Transverse colon (tissue), 4 donors: Measurements from ENCODE around the gene MAN1B1. TPM values are rescaled to one million over a fixed set of nuclear protein-coding genes. Genes with fewer than 3 reads are reported as not detected.

Experiments used
- DNase-seq: peaks from one replicate; pipeline ENCODE4 v3.0.0-alpha.2; 2019
- H3K27ac ChIP-seq, 4 donors: fragments of 200-600 bp; sonication (generic); 2 replicates each; pipeline ENCODE4 v1.5.1; 2016 to 2018; ENCODE audit warnings: inconsistent platforms in 4 of 4
- H3K27me3 ChIP-seq: fragments of 200-600 bp; sonication (generic); 2 replicates; pipeline ENCODE4 v1.5.1; 2017; ENCODE audit warnings: inconsistent platforms
- H3K36me3 ChIP-seq, 4 donors: fragments of 200-600 bp; sonication (generic); 2 replicates each; pipeline ENCODE4 v1.5.1; 2017 to 2019; ENCODE audit warnings: inconsistent platforms in 4 of 4
- H3K4me1 ChIP-seq, 4 donors: fragments of 200-600 bp; sonication (generic); 2 replicates each; pipeline ENCODE4 v1.5.1; 2017 to 2020; ENCODE audit warnings: inconsistent platforms in 4 of 4
- H3K4me3 ChIP-seq, 4 donors: fragments of 200-600 bp; sonication (generic); 1 replicate in 1 of 4; 2 replicates in 3 of 4; pipeline versions ENCODE4 v1.5.1 to v1.6.1; 2017 to 2019; ENCODE audit warnings: inconsistent platforms in 4 of 4
- H3K9me3 ChIP-seq, 2 donors: fragments of 200-600 bp; sonication (generic); 2 replicates each; pipeline ENCODE4 v1.5.1; 2017 to 2019; ENCODE audit warnings: inconsistent platforms in 2 of 2
- EP300 ChIP-seq: sonication (generic); formaldehyde crosslinking; IDR thresholded peaks from one replicate; pipeline ENCODE4 v1.6.1; 2017; ENCODE audit warnings: antibody characterized with exemption, low read depth
- POLR2A ChIP-seq: fragments of 450-650 bp; IDR thresholded peaks from one replicate; pipeline ENCODE4 v1.6.1; 2016; ENCODE audit warnings: antibody characterized with exemption, mild to moderate bottlenecking, moderate library complexity
- POLR2AphosphoS5 ChIP-seq, 3 donors: sonication (generic); formaldehyde crosslinking; IDR thresholded peaks; one replicate each; pipeline ENCODE4 v1.6.1; 2016; ENCODE audit warnings: antibody characterized with exemption in 3 of 3
- WGBS, 2 donors: methylation state at CpG; one replicate each; pipeline ENCODE4 v1.1.5; 2018; ENCODE audit warnings: low coverage in 1 of 2; 5-methylcytosine and 5-hydroxymethylcytosine counted together
- in situ Hi-C, 4 donors: fragments of 200-750 bp; cut with MboI; loops; one replicate each; pipeline versions ENCODE4 v1.15.0 to v1.15.1; 2017; ENCODE audit warnings: low sequenced_read_pairs in 3 of 4, low pct_ligation_motif_present in 1 of 4, low pct_unique_long_range_greater_than_20kb in 1 of 4
- intact Hi-C: fragments of 100-400 bp; cut with DNase I; formaldehyde crosslinking; loops from one replicate; pipeline ENCODE4 v1.15.1; 2023; ENCODE audit warnings: low total_unique reads
- total RNA-seq, 4 donors: library from RNA; depleted of rRNA; stranded (reverse); fragments of >200 nt; gene quantifications; one replicate each; pipeline ENCODE4 v1.1.0, GENCODE V29; 2016
- TF ChIP-seq, protein P1 (sequence below), 5 experiments: fragments of 200-600 bp in 3 of 5; fragments of 450-650 bp in 2 of 5; sonication (generic) in 3 of 5; IDR thresholded peaks; 1 replicate in 2 of 5; 2 replicates in 3 of 5; pipeline ENCODE4 v1.5.1; 2016 to 2017; ENCODE audit warnings: antibody characterized with exemption in 5 of 5, inconsistent platforms in 3 of 5, mild to moderate bottlenecking in 2 of 5, moderate library complexity in 1 of 5

Gene MAN1B1
- total RNA-seq, 4 donors from 2014 or later: 56.5 to 106 (median 70.0) TPM

- Histone ChIP-seq H3K4me1 (peaks cover 0 to 18% (median 11%) of the 10 kb centered on the region in 4 donors), H3K27ac (peak within 1 kb of the TSS; percentile 42 to 70 (median 50)), H3K36me3 (no peaks in the 10 kb centered on the region), H3K9me3 (no peaks in the 10 kb centered on the region), H3K27me3 (peaks cover 26% of the 10 kb centered on the region), H3K4me3 (peak within 1 kb of the TSS; percentile 46 to 94 (median 72))
- in situ Hi-C loops: loop anchor here in 1 of 4 donors (25.0 kb wide), 1 partner anchor 97 kb away; the partner anchor contains the start of genes NDOR1, RNF208, TMEM203 and TPRN
- TF ChIP-seq EP300 (no peak), POLR2AphosphoS5 (IDR thresholded peaks at IDR 0.05) (peak in 1 of 3 donors; percentile 34), POLR2A (no peak)
- TF ChIP-seq, protein P1, sequence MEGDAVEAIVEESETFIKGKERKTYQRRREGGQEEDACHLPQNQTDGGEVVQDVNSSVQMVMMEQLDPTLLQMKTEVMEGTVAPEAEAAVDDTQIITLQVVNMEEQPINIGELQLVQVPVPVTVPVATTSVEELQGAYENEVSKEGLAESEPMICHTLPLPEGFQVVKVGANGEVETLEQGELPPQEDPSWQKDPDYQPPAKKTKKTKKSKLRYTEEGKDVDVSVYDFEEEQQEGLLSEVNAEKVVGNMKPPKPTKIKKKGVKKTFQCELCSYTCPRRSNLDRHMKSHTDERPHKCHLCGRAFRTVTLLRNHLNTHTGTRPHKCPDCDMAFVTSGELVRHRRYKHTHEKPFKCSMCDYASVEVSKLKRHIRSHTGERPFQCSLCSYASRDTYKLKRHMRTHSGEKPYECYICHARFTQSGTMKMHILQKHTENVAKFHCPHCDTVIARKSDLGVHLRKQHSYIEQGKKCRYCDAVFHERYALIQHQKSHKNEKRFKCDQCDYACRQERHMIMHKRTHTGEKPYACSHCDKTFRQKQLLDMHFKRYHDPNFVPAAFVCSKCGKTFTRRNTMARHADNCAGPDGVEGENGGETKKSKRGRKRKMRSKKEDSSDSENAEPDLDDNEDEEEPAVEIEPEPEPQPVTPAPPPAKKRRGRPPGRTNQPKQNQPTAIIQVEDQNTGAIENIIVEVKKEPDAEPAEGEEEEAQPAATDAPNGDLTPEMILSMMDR (IDR thresholded peaks at IDR 0.05): no peak
- DNase-seq: peak; percentile 80
- intact Hi-C loops: no loop called here
- 9% methylated on average over 17 of the region's 70 CpGs; no CpG with 5 or more reads in 1 of the 2 donors for WGBS, 2 donors
Measured at GRCh38 chr9:137114613-137115393, 28.0 kb downstream of the MAN1B1 start, which contains the start of gene DPP7. TSS of gene DPP7 (minus strand) at chr9:137114733. CDS start at chr9:137114713, 20 bp downstream.

DNA sequence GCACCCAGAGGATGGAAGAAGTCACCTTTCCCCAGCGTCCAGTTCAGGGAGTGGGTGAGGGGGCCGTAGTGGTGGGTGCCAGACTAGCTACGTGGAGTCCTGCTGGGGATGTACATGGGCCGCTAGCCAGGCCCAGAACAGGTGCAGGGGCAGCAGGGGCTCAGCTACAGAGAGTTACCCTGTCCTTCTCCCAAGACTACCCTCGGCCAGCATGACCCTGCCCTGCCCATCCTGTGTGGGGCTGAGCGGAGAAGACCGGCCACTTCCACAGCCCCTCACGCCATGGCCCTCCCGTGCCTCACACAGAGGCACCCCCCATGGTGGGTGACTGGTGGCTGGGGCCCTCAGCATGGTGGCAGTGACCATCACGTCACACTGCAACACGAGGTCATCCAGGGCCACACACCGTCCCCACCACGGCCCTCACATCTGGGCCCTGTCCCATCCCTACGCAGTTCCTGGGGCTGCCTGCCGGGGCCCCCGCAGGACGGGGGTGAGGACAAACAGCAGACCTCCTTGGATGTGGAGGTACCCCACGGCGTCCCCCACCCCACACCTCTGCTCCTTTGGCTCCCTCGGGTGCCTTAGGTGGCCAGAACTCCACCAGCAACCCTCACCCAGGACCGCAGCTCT, 28.7 kb downstream of the MAN1B1 start:
- Histone ChIP-seq H3K27ac (no peak overlapping the region), H3K4me1 (peaks cover 0 to 18% (median 11%) of the 10 kb centered on the region in 4 donors), H3K4me3 (no peak overlapping the region), H3K36me3 (no peaks in the 10 kb centered on the region), H3K9me3 (no peaks in the 10 kb centered on the region), H3K27me3 (peaks cover 26% of the 10 kb centered on the region)
- in situ Hi-C loops (loop anchor here in 1 of 4 donors (25.0 kb wide), 1 partner anchor 97 kb away; the partner anchor contains the start of genes NDOR1, RNF208, TMEM203 and TPRN), intact Hi-C loops (no loop called here)
- TF ChIP-seq, protein P1 (IDR thresholded peaks at IDR 0.05): no peak
- TF ChIP-seq EP300 (no peak), POLR2AphosphoS5 (IDR thresholded peaks at IDR 0.05) (no peak)
- 78% methylated on average over 19 of the region's 21 CpGs; no CpG with 5 or more reads in 1 of the 2 donors for WGBS, 2 donors
- no peak for DNase-seq

- Histone ChIP-seq H3K36me3 (no peaks in the 10 kb centered on the region), H3K27me3 (peaks cover 26% of the 10 kb centered on the region), H3K4me1 (peaks cover 0 to 18% (median 11%) of the 10 kb centered on the region in 4 donors), H3K27ac (no peak overlapping the region), H3K9me3 (no peaks in the 10 kb centered on the region), H3K4me3 (no peak overlapping the region)
- 67% methylated on average over 6 of the region's 6 CpGs; no CpG with 5 or more reads in 1 of the 2 donors for WGBS, 2 donors
- TF ChIP-seq, protein P1 (IDR thresholded peaks at IDR 0.05): no peak
- TF ChIP-seq POLR2AphosphoS5 (IDR thresholded peaks at IDR 0.05) (no peak), POLR2A (no peak), EP300 (no peak)
- intact Hi-C loops: no loop called here
- no peak for DNase-seq
- in situ Hi-C loops: loop anchor here in 1 of 4 donors (25.0 kb wide), 1 partner anchor 96 kb away; the partner anchor contains the start of genes NDOR1, RNF208, TMEM203 and TPRN
Measured at GRCh38 chr9:137116027-137116507, 29.3 kb downstream of the MAN1B1 start.

DNA sequence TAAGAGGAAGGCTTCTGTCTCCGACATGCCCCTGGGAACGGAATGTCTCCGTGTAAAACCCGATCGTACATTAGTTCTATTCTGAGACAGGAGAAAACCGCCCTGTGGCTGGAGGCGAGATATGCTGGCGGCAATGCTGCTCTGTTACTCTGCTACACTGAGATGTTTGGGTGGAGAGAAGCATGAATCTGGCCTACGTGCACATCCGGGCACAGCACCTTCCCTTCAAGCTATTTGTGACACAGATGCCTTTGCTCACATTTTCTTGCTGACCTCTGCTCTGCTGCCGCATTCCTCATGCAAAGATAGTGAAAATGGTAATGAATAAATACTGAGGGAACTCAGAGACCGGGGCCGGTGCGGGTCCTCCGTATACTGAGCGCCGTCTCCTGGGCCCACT, 29.9 kb downstream of the MAN1B1 start:
- DNase-seq: no peak
- Histone ChIP-seq H3K4me1 (peaks cover 0 to 18% (median 11%) of the 10 kb centered on the region in 4 donors), H3K9me3 (no peaks in the 10 kb centered on the region), H3K27me3 (peaks cover 26% of the 10 kb centered on the region), H3K4me3 (no peak overlapping the region), H3K27ac (no peak overlapping the region), H3K36me3 (no peaks in the 10 kb centered on the region)
- intact Hi-C loops: no loop called here
- TF ChIP-seq POLR2A: no peak
- TF ChIP-seq POLR2AphosphoS5 (IDR thresholded peaks at IDR 0.05): no peak
- TF ChIP-seq EP300: no peak
- TF ChIP-seq, protein P1 (IDR thresholded peaks at IDR 0.05): no peak
- in situ Hi-C loops: loop anchor here in 1 of 4 donors (25.0 kb wide), 1 partner anchor 96 kb away; the partner anchor contains the start of genes NDOR1, RNF208, TMEM203 and TPRN
- WGBS, 2 donors: 78 to 88% methylated on average over 15 to 17 of the region's 17 CpGs
